GM12878 (cell line): ENCODE results near the gene TNFRSF8. TPM values are rescaled to one million over a fixed set of nuclear protein-coding genes. Genes with fewer than 3 reads are reported as not detected.

ENCODE experiments used
- ATAC-seq: fragments of 200-7000 bp; cut with Tn5 transposase; 3 replicates; pipeline ENCODE4 v1.9.1; 2020; ENCODE audit warnings: mild to moderate bottlenecking, moderate library complexity
- BruUV-seq: library from RNA; stranded (reverse); fragments of 400-500 nt; replicated peaks from 2 replicates; lab custom pipeline; 2021; lab: Mats Ljungman, UMichigan
- CTCF ChIA-PET: fragments of 300-600 bp; sonication (Branson Sonifier 250); formaldehyde crosslinking; extraction: SDS; loops from one replicate; lab custom pipeline; 2021; ENCODE audit warnings: inconsistent platforms; lab: Yijun Ruan, JAX
- POLR2A ChIA-PET: fragments of 350-600 bp; formaldehyde crosslinking; extraction: SDS; loops from one replicate; lab custom pipeline; 2021; ENCODE audit warnings: inconsistent platforms; lab: Charles Lee
- RAD21 ChIA-PET: fragments of 300-600 bp; sonication (Branson Sonifier 250); formaldehyde crosslinking; loops from one replicate; lab custom pipeline; 2023; ENCODE audit warnings: antibody characterized with exemption; ENCODE audit not compliant: unreplicated experiment; lab: Charles Lee
- SMC1A ChIA-PET: fragments of 300-600 bp; sonication (Branson Sonifier 250); formaldehyde crosslinking; loops from one replicate; lab custom pipeline; 2023; ENCODE audit not compliant: unreplicated experiment, uncharacterized antibody; lab: Charles Lee
- DNase-seq: peaks from one replicate; pipeline ENCODE4 v3.0.0-alpha.2; 2011; ENCODE audit warnings: low read depth, low spot score
- FAIRE-seq: peaks from 3 replicates; lab custom pipeline; 2011; peaks lifted over from hg19 to GRCh38; lab: Jason Lieb, UNC
- H2AFZ ChIP-seq: 2 replicates; pipeline ENCODE4 v1.6.0; 2011; ENCODE audit warnings: low read depth, low read length, control low read depth; ENCODE audit not compliant: control insufficient read depth
- H3K27ac ChIP-seq: 2 replicates; pipeline ENCODE4 v1.5.1; 2011; ENCODE audit warnings: control low read depth; ENCODE audit not compliant: control insufficient read depth, insufficient read depth
- H3K27me3 ChIP-seq, 2 experiments: replicated peaks in 1 of 2; 2 replicates each; pipeline versions ENCODE4 v1.6.0 to v1.6.1; 2011; ENCODE audit warnings: low read length in 1 of 2; ENCODE audit not compliant: control insufficient read depth in 2 of 2, insufficient read depth in 2 of 2
- H3K36me3 ChIP-seq, 2 experiments: 2 replicates each; pipeline ENCODE4 v1.5.1; 2011; ENCODE audit warnings: low read length in 1 of 2; ENCODE audit not compliant: control insufficient read depth in 2 of 2, insufficient read depth in 2 of 2
- H3K4me1 ChIP-seq: 2 replicates; pipeline ENCODE4 v1.6.1; 2011; ENCODE audit warnings: mild to moderate bottlenecking, low read length, moderate library complexity, mixed read lengths; ENCODE audit not compliant: control insufficient read depth, insufficient read depth
- H3K4me2 ChIP-seq: 2 replicates; pipeline ENCODE4 v1.6.0; 2011; ENCODE audit warnings: control low read depth; ENCODE audit not compliant: control insufficient read depth, insufficient read depth
- H3K4me3 ChIP-seq: fragments of 200-600 bp; sonication (generic); 2 replicates; pipeline ENCODE4 v1.5.1; 2016
- H3K79me2 ChIP-seq: 2 replicates; pipeline ENCODE4 v1.6.0; 2011; ENCODE audit warnings: low read length; ENCODE audit not compliant: control insufficient read depth, insufficient read depth
- H3K9ac ChIP-seq: 2 replicates; pipeline ENCODE4 v1.8.0; 2011; ENCODE audit warnings: low read length, control low read depth, mixed read lengths; ENCODE audit not compliant: control insufficient read depth, insufficient read depth
- H3K9me3 ChIP-seq: replicated peaks from 3 replicates; pipeline ENCODE4 v1.5.1; 2011; ENCODE audit warnings: mild to moderate bottlenecking, low read length; ENCODE audit not compliant: control insufficient read depth, insufficient read depth
- H4K20me1 ChIP-seq: 2 replicates; pipeline ENCODE4 v1.6.0; 2011; ENCODE audit not compliant: control insufficient read depth, insufficient read depth
- MEF2B ChIP-seq: fragments of 450-650 bp; IDR thresholded peaks from 2 replicates; pipeline ENCODE4 v1.6.1; 2018; ENCODE audit warnings: mild to moderate bottlenecking, moderate library complexity; ENCODE audit not compliant: partially characterized antibody, poor library complexity, severe bottlenecking
- MTA3 ChIP-seq: IDR thresholded peaks from 2 replicates; pipeline ENCODE4 v1.6.1; 2012; ENCODE audit warnings: low read length, inconsistent platforms, borderline replicate concordance
- NFXL1 ChIP-seq: fragments of 450-650 bp; IDR thresholded peaks from 2 replicates; pipeline ENCODE4 v1.6.1; 2017; ENCODE audit warnings: antibody characterized with exemption, mild to moderate bottlenecking, borderline replicate concordance
- SIN3A ChIP-seq: IDR thresholded peaks from 2 replicates; pipeline ENCODE4 v1.6.1; 2012; ENCODE audit warnings: low read depth, low read length, improper control_type of control experiment
- SMARCA5 ChIP-seq: fragments of 450-650 bp; IDR thresholded peaks from 2 replicates; pipeline ENCODE4 v1.6.1; 2017; ENCODE audit warnings: mild to moderate bottlenecking
- SREBF2 ChIP-seq: IDR thresholded peaks from 2 replicates; pipeline ENCODE4 v1.6.1; 2012; ENCODE audit warnings: mild to moderate bottlenecking, low read length
- SUZ12 ChIP-seq: fragments of 200-600 bp; sonication (generic); IDR thresholded peaks from one replicate; pipeline ENCODE4 v1.6.1; 2018; ENCODE audit warnings: antibody characterized with exemption, mild to moderate bottlenecking; ENCODE audit not compliant: unreplicated experiment
- WGBS: methylation state at CpG from one replicate; pipeline ENCODE4 v1.1.6; 2016; ENCODE audit warnings: low lambda C conversion rate; ENCODE audit not compliant: insufficient replicate concordance, insufficient coverage; ENCODE audit errors: missing lambda C conversion rate; 5-methylcytosine and 5-hydroxymethylcytosine counted together
- in situ Hi-C: fragments of 300-500 bp; cut with MboI; formaldehyde crosslinking; loops from 9 replicates; pipeline ENCODE4 v1.14.3; 2018; ENCODE audit warnings: mixed read lengths
- intact Hi-C: fragments of 100-400 bp; cut with micrococcal nuclease; formaldehyde crosslinking; loops from one replicate; pipeline ENCODE4 v1.14.2; 2022; ENCODE audit not compliant: unreplicated experiment
- polyA plus RNA-seq, 11 experiments: library from polyadenylated mRNA; depleted of rRNA in 4 of 11; unstranded in 6 of 11; stranded (reverse) in 5 of 11; fragments of >200 nt; fragmentation: Nextera tagmentation in 4 of 11; fragmentation: Illumina TruSeq in 1 of 11; extraction: Ambion mirVana in 4 of 11; extraction: Trizol in 1 of 11; gene quantifications; 1 replicate in 1 of 11; 2 replicates in 10 of 11; pipeline versions ENCODE4 v1.2.1 to v1.2.3, GENCODE V29; 2011 to 2016; ENCODE audit warnings: inconsistent platforms in 2 of 11, missing spikeins in 2 of 11, low read depth in 1 of 11
- total RNA-seq, 4 experiments: library from RNA; depleted of rRNA in 3 of 4; stranded (reverse); fragments of >200 nt in 3 of 4; fragmentation: Illumina TruSeq in 1 of 4; extraction: Trizol in 1 of 4; gene quantifications; 2 replicates each; pipeline versions ENCODE4 v1.2.1 to v1.2.3, GENCODE V29; 2013 to 2021
- TF ChIP-seq, protein P1 (sequence below): fragments of 450-650 bp; IDR thresholded peaks from 2 replicates; pipeline ENCODE4 v1.6.1; 2017; ENCODE audit warnings: borderline replicate concordance
- TF ChIP-seq, protein P2 (sequence below): fragments of 450-650 bp; IDR thresholded peaks from 2 replicates; pipeline ENCODE4 v1.6.1; 2016; ENCODE audit warnings: mild to moderate bottlenecking
- TF ChIP-seq, protein P3 (sequence below): fragments of 450-650 bp; formaldehyde crosslinking; IDR thresholded peaks from 2 replicates; pipeline ENCODE4 v1.4.0; 2020; ENCODE audit warnings: mild to moderate bottlenecking, moderate library complexity

The TNFRSF8 gene
- total and polyA plus RNA-seq, 10 of the 15 experiments (the other 5 are each of a cell fraction or from before 2014, with no cell fraction given) = 9.8 to 114 (median 58.8) TPM

DNA sequence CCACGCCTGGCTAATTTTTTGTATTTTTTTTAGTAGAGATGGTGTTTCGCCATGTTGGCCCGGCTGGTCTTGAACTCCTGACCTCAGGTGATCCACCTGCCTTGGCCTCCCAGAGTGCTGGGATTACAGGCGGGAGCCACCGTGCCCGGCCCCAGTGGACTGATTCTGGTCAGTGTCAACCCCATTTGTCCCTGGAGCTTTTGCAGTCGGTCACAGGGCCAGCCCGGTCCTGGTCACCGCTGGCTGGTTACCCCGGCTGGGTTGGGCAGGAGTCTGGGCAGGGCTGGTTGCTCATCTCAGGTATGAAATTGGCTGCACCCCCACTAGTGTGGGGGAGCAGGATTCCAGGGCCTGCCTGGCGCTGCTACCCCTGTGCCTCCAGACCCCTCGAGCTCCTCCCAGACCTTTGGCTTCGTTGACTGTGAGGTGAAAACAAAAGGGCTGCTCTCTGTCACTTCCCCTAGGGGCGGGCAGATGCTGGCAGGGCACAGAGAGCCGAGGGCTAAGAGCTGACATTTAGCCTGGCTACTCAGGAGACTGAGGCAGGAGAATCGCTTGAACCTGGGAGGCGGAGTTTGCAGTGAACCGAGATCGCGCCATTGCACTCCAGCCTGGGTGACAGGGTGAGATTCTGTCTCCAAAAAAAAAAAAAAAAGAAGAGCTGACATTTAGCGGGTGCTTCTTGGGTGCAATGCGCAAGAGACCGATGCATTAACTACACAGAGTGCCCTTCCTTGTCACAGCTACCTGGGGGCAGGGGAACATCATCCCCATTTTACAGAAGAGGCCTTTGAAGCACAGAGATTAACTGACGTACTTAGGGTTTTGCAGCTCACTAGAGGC is 114.3 kb downstream of the TNFRSF8 start:
- Histone ChIP-seq H3K4me1 (peaks cover 52% of the 10 kb centered on the region), H3K9ac (no peak overlapping the region), H4K20me1 (peaks cover 9% of the 10 kb centered on the region; the same call in 1 of the 2 replicates), H2AFZ (no peak overlapping the region), H3K36me3 (peaks cover 12 to 15% of the 10 kb centered on the region in 2 experiments), H3K79me2 (peaks cover 63% of the 10 kb centered on the region), H3K9me3 (no peaks in the 10 kb centered on the region), H3K27ac (no peak overlapping the region), H3K27me3 (no peaks in the 10 kb centered on the region), H3K4me3 (no peak overlapping the region), H3K4me2 (no peak overlapping the region)
- in situ Hi-C loops (no loop called here), intact Hi-C loops (no loop called here)
- BruUV-seq = no TSS peak
- ChIA-PET SMC1A (interaction anchor here (0.7 to 20.8 kb wide), 4 partner anchors 9 to 52 kb away, joined by 3 to 347 read pairs (median 4); no protein-coding TSS in a partner anchor), RAD21 (interaction anchor here (0.6 to 1.0 kb wide), 2 partner anchors 18 to 20 kb away, joined by 3 read pairs; no protein-coding TSS in a partner anchor), CTCF (interaction anchor here (0.6 to 3.4 kb wide), 5 partner anchors 8 to 63 kb away, joined by 3 to 15 read pairs (median 4); no protein-coding TSS in a partner anchor), POLR2A (interaction anchor here (0.6 to 0.8 kb wide), 3 partner anchors 10 to 17 kb away, joined by 3 to 4 read pairs (median 4); no protein-coding TSS in a partner anchor)
- WGBS = 96% methylated on average over 21 of the region's 24 CpGs
- DNase-seq = no peak
- no peak for ATAC-seq
- TF ChIP-seq MEF2B (no peak), NFXL1 (no peak), SIN3A (no peak), SUZ12 (no peak), SMARCA5 (no peak), SREBF2 (no peak), MTA3 (no peak)
- TF ChIP-seq, protein P1, sequence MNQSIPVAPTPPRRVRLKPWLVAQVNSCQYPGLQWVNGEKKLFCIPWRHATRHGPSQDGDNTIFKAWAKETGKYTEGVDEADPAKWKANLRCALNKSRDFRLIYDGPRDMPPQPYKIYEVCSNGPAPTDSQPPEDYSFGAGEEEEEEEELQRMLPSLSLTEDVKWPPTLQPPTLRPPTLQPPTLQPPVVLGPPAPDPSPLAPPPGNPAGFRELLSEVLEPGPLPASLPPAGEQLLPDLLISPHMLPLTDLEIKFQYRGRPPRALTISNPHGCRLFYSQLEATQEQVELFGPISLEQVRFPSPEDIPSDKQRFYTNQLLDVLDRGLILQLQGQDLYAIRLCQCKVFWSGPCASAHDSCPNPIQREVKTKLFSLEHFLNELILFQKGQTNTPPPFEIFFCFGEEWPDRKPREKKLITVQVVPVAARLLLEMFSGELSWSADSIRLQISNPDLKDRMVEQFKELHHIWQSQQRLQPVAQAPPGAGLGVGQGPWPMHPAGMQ = no peak
- TF ChIP-seq, protein P2, sequence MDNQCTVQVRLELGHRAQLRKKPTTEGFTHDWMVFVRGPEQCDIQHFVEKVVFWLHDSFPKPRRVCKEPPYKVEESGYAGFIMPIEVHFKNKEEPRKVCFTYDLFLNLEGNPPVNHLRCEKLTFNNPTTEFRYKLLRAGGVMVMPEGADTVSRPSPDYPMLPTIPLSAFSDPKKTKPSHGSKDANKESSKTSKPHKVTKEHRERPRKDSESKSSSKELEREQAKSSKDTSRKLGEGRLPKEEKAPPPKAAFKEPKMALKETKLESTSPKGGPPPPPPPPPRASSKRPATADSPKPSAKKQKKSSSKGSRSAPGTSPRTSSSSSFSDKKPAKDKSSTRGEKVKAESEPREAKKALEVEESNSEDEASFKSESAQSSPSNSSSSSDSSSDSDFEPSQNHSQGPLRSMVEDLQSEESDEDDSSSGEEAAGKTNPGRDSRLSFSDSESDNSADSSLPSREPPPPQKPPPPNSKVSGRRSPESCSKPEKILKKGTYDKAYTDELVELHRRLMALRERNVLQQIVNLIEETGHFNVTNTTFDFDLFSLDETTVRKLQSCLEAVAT = no peak
- TF ChIP-seq, protein P3, sequence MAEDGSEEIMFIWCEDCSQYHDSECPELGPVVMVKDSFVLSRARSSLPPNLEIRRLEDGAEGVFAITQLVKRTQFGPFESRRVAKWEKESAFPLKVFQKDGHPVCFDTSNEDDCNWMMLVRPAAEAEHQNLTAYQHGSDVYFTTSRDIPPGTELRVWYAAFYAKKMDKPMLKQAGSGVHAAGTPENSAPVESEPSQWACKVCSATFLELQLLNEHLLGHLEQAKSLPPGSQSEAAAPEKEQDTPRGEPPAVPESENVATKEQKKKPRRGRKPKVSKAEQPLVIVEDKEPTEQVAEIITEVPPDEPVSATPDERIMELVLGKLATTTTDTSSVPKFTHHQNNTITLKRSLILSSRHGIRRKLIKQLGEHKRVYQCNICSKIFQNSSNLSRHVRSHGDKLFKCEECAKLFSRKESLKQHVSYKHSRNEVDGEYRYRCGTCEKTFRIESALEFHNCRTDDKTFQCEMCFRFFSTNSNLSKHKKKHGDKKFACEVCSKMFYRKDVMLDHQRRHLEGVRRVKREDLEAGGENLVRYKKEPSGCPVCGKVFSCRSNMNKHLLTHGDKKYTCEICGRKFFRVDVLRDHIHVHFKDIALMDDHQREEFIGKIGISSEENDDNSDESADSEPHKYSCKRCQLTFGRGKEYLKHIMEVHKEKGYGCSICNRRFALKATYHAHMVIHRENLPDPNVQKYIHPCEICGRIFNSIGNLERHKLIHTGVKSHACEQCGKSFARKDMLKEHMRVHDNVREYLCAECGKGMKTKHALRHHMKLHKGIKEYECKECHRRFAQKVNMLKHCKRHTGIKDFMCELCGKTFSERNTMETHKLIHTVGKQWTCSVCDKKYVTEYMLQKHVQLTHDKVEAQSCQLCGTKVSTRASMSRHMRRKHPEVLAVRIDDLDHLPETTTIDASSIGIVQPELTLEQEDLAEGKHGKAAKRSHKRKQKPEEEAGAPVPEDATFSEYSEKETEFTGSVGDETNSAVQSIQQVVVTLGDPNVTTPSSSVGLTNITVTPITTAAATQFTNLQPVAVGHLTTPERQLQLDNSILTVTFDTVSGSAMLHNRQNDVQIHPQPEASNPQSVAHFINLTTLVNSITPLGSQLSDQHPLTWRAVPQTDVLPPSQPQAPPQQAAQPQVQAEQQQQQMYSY = no peak
- FAIRE-seq = no peak
